WERI-Rb-1 (cell line): ENCODE measurements around the gene MACROD2.

Source experiments
- DNase-seq: peaks from one replicate; pipeline ENCODE4 v3.0.0-alpha.2; 2020
- H3K27ac ChIP-seq: fragments of 250-450 bp; sonication (Bioruptor Pico); 2 replicates; pipeline ENCODE4 v1.5.1; 2020; ENCODE audit warnings: mild to moderate bottlenecking, moderate library complexity
- H3K27me3 ChIP-seq: fragments of 250-450 bp; sonication (Bioruptor Pico); 2 replicates; pipeline ENCODE4 v1.5.1; 2021; ENCODE audit warnings: mild to moderate bottlenecking, low read depth, moderate library complexity; ENCODE audit not compliant: insufficient read depth, severe bottlenecking
- H3K36me3 ChIP-seq: fragments of 250-450 bp; sonication (Bioruptor Pico); 2 replicates; pipeline ENCODE4 v1.5.1; 2020; ENCODE audit warnings: mild to moderate bottlenecking, moderate library complexity
- H3K4me3 ChIP-seq: 2 replicates; pipeline ENCODE4 v1.5.1; 2011; ENCODE audit warnings: low read depth, mild to moderate bottlenecking, control low read depth, low read length
- H3K9me3 ChIP-seq: fragments of 250-450 bp; sonication (Bioruptor Pico); 2 replicates; pipeline ENCODE4 v1.5.1; 2021; ENCODE audit warnings: mild to moderate bottlenecking, moderate library complexity; ENCODE audit not compliant: severe bottlenecking
- CTCF ChIP-seq: IDR thresholded peaks from 2 replicates; pipeline ENCODE4 v1.5.1; 2011; ENCODE audit warnings: low read depth, mild to moderate bottlenecking, control low read depth, inconsistent platforms, low read length

The MACROD2 gene

GRCh38 chr20:15937179-15937578, 1941.9 kb downstream of the MACROD2 start:
- Histone ChIP-seq H3K4me3 (no peak overlapping the region), H3K9me3 (peaks cover 11% of the 10 kb centered on the region), H3K27me3 (no peaks in the 10 kb centered on the region), H3K27ac (no peak overlapping the region), H3K36me3 (no peaks in the 10 kb centered on the region)
- no peak for DNase-seq
- no peak for TF ChIP-seq CTCF

- DNase-seq, result no peak
- Histone ChIP-seq H3K36me3 (no peaks in the 10 kb centered on the region), H3K27me3 (no peaks in the 10 kb centered on the region), H3K9me3 (peaks cover 11% of the 10 kb centered on the region), H3K4me3 (no peak overlapping the region), H3K27ac (no peak overlapping the region)
- no peak for TF ChIP-seq CTCF
Measured at GRCh38 chr20:15938847-15939246, 1943.5 kb downstream of the MACROD2 start.

GRCh38 chr20:15940127-15940526, 1944.8 kb downstream of the MACROD2 start:
- TF ChIP-seq CTCF, result no peak
- Histone ChIP-seq H3K27me3 (no peaks in the 10 kb centered on the region), H3K4me3 (no peak overlapping the region), H3K36me3 (no peaks in the 10 kb centered on the region), H3K9me3 (peaks cover 11% of the 10 kb centered on the region), H3K27ac (no peak overlapping the region)
- no peak for DNase-seq

GRCh38 chr20:15942130-15942529, 1946.8 kb downstream of the MACROD2 start:
- H3K4me3 ChIP-seq, result no peak overlapping the region
- H3K36me3 ChIP-seq, result no peaks in the 10 kb centered on the region
- TF ChIP-seq CTCF, result no peak
- no peak for DNase-seq
- H3K9me3 ChIP-seq, result peaks cover 11% of the 10 kb centered on the region
- H3K27me3 ChIP-seq, result no peaks in the 10 kb centered on the region
- no peak overlapping the region for H3K27ac ChIP-seq

DNA sequence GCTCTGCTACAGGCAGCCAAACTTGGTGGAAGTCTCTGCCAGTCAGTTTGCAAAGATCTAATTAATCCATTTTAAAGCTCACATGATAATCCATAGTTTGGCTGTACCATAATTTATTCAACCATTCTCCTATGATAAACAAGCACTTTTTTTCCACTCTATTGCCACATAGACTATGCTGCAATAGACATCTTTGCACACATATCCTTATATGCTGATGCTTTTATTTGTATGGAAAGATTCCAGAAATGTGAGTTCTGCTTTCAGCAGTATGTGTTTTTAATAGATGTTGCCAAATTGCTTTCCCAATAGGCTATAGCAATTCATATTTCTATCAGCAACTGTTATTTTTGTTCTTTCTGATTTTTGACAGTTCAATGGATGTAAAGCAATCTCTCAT, 1950.0 kb downstream of the MACROD2 start:
- Histone ChIP-seq H3K27me3 (no peaks in the 10 kb centered on the region), H3K27ac (no peak overlapping the region), H3K36me3 (no peaks in the 10 kb centered on the region), H3K4me3 (no peak overlapping the region), H3K9me3 (no peaks in the 10 kb centered on the region)
- DNase-seq, result no peak
- TF ChIP-seq CTCF, result no peak

DNA sequence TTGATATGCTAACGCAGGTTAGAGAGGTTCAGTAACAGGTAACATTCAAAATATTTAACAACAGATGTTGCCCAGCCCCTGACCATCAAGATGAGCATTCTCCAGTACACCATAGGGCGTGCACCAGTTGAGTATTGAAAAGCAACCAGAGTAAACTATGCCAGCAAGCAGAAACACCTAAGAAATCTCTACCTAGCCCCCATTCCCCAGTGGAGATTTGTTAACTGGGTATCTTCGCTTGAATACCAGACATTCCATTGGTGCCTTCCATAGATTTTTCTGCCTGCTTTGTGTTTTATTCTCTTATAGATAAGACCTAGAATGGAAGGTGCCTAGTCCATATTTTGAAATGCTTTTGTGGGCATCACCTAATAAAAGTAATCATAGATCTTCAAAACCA, 1954.1 kb downstream of the MACROD2 start:
- DNase-seq, result no peak
- H3K27ac ChIP-seq, result no peak overlapping the region
- no peak for TF ChIP-seq CTCF
- H3K27me3 ChIP-seq, result no peaks in the 10 kb centered on the region
- H3K4me3 ChIP-seq, result no peak overlapping the region
- H3K9me3 ChIP-seq, result no peaks in the 10 kb centered on the region
- no peaks in the 10 kb centered on the region for H3K36me3 ChIP-seq
